ENCODE results near the gene TMEM223. TPM values are rescaled to one million over a fixed set of nuclear protein-coding genes. Genes with fewer than 3 reads are reported as not detected.

Gene TMEM223
- total and polyA plus RNA-seq, 9 donors: 12.0 to 26.9 (median 13.7) TPM

- H3K36me3 ChIP-seq: no peaks in the 10 kb centered on the region
Observed at GRCh38 chr11:62794201-62794775, 2.5 kb upstream of the TMEM223 start.

GRCh38 chr11:62792202-62792575 lies 383 bp upstream of the TMEM223 start:
- Histone ChIP-seq H3K27ac (peak overlapping the region in 1 of 2 donors; percentile 43), H3K9me3 (no peaks in the 10 kb centered on the region), H3K36me3 (no peaks in the 10 kb centered on the region), H3K4me1 (ENCODE audit: insufficient read depth) (no peaks in the 10 kb centered on the region), H3K4me3 (peak overlapping the region; percentile 83), H3K27me3 (no peaks in the 10 kb centered on the region)
- TF ChIP-seq POLR2A (IDR thresholded peaks at IDR 0.05): no peak
- TF ChIP-seq CTCF (IDR thresholded peaks at IDR 0.05): no peak
- TF ChIP-seq EP300 (IDR thresholded peaks at IDR 0.05): no peak
- WGBS, 3 donors: 26 to 29% (median 28%) methylated on average over 11 of the region's 11 CpGs
- intact Hi-C loops (cut with DNase I): no loop called here
- DNase-seq: peak in 2 of 5 donors; percentile 31 to 52

More at GRCh38 chr11:62794201-62794775, 2.5 kb upstream of the TMEM223 start:
- DNase-seq: no peak
- Histone ChIP-seq H3K4me3 (no peak overlapping the region), H3K4me1 (ENCODE audit: insufficient read depth) (no peaks in the 10 kb centered on the region), H3K27ac (no peak overlapping the region), H3K27me3 (no peaks in the 10 kb centered on the region), H3K9me3 (no peaks in the 10 kb centered on the region)
- WGBS, 3 donors: 82 to 89% (median 87%) methylated on average over 8 of the region's 8 CpGs
- no peak for TF ChIP-seq CTCF (IDR thresholded peaks at IDR 0.05)
- TF ChIP-seq EP300 (IDR thresholded peaks at IDR 0.05): no peak
- TF ChIP-seq POLR2A (IDR thresholded peaks at IDR 0.05): no peak
- intact Hi-C loops (cut with DNase I): no loop called here

DNA sequence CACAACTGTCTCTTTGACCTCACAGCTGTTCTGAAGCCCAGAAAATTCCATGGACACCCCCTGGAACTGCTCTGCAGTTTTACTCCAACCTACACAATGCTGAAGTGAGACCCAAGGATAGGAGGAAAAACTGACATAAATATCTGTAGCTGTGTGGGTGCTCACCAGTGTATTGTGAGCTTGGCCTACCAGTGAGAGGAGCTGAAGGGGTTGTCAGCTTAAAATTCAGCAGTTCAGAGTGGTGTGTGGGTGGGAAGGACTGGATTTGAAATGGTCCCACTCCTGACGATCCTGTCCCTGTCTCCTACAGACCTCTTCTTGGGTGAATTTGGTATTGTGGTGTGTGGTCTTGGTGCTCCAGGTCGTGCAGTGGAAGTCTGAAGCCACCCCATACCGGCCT lies 2.2 kb downstream of the TMEM223 start:
- Histone ChIP-seq H3K4me3 (no peak overlapping the region), H3K9me3 (no peaks in the 10 kb centered on the region), H3K36me3 (no peaks in the 10 kb centered on the region), H3K4me1 (ENCODE audit: insufficient read depth) (no peaks in the 10 kb centered on the region), H3K27ac (no peak overlapping the region), H3K27me3 (no peaks in the 10 kb centered on the region)
- intact Hi-C loops (cut with DNase I): loop anchor here in 2 of 4 donors (5.0 kb wide), 2 partner anchors 43 to 73 kb away; partner anchors contain the start of genes STX5 (in 1 of the 2) and TEX54 (in 1 of the 2)
- no peak for DNase-seq
- 34 to 48% (median 36%) methylated on average over 3 of the region's 3 CpGs for WGBS, 3 donors
- no peak for TF ChIP-seq EP300 (IDR thresholded peaks at IDR 0.05)

- no peaks in the 10 kb centered on the region for H3K27me3 ChIP-seq
- intact Hi-C loops (cut with DNase I): loop anchor here in 2 of 4 donors (5.0 kb wide), 2 partner anchors 43 to 73 kb away; partner anchors contain the start of genes STX5 (in 1 of the 2) and TEX54 (in 1 of the 2)
- DNase-seq: no peak
- H3K4me3 ChIP-seq: no peak overlapping the region
- H3K9me3 ChIP-seq: no peaks in the 10 kb centered on the region
- H3K27ac ChIP-seq: no peak overlapping the region
- no peaks in the 10 kb centered on the region for H3K36me3 ChIP-seq
- WGBS, 3 donors: 58 to 63% (median 62%) methylated on average over 5 of the region's 5 CpGs
- no peaks in the 10 kb centered on the region for H3K4me1 ChIP-seq (ENCODE audit: insufficient read depth)
- TF ChIP-seq POLR2A (IDR thresholded peaks at IDR 0.05) (no peak), CTCF (IDR thresholded peaks at IDR 0.05) (no peak), EP300 (IDR thresholded peaks at IDR 0.05) (no peak)
Observed at GRCh38 chr11:62788991-62789390, 2.8 kb downstream of the TMEM223 start.
